ENCODE measurements around the gene CMTM6.
"Not testable (repeated sequence)": the region's sequence is repeated elsewhere in the genome, so short reads cannot be mapped to it uniquely, and the experiment has no call there.

The CMTM6 gene

DNA sequence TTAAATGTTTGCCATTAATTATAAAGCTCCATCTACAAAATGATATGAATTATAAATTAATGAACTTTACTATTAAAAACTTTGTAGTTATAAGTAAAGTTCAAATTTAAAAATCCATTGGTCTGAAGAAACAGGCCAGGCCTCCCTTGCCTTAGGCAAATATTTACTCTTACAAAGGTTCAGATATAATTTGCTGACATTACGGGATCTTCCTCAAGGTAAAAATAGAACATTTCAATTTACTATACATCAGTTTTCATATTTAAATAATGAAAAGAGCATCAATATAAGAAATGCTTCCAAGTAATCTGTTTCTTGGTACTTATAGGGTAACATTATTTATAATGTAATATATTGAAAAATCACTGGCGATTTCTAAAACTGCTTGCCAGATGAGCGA, 3.7 kb downstream of the CMTM6 start:
- no peak for DNase-seq

DNA sequence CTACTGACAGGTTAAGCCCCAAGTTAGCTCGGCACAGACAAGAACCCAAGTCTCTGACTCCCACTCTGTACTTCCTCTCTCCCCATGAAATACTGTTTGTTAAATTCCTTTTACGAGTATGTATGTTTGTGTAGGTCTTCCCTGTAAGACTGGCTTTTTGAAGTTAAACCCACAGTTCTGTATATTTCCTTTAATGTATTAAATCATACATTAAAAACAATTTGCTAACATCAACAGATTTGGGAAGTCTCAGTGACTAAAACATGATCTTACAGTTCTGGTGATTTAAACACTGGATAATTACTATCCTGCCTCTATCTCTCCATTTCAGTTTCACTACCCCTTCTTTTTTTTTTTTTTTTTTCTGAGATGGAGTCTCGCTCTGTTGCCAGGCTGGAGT, 4.4 kb downstream of the CMTM6 start:
- DNase-seq: no peak

DNA sequence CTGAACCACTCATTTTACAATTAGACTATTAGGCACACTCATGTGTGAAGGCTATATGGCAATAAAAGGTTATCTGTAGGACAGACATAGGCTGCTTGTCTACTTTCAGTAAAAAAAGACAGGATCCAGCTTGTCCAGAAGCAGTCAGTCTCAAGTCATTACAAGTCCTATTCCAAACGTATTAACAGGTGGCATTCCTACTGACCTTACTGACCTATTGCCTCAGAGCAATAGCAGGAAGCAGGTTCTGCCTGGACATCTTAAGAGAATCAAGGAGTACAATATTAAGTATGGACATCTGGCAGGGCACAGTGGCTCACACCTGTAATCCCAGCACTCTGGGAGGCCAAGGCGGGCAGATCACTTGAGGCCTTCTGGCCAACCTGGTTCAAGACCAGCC, 7.0 kb downstream of the CMTM6 start:
- no peak for DNase-seq

DNA sequence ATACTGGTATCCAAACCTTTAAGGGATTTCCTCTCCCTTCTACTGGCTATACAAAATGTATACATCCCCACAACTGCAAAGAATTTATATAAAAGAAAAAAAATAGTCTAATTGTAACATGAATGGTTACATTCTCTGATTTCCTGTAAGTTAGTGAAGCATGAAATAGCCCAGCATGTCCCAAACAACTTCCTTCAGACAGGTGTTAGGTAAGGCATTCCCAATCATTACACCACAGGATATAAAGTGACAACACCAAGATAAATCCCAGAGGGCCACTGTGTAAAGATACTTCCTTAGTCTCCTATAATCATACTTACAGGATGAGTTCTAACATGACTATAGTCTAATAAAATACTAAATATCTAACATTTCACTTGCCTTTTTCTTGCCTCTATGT, 7.6 kb downstream of the CMTM6 start:
- DNase-seq: no peak

DNA sequence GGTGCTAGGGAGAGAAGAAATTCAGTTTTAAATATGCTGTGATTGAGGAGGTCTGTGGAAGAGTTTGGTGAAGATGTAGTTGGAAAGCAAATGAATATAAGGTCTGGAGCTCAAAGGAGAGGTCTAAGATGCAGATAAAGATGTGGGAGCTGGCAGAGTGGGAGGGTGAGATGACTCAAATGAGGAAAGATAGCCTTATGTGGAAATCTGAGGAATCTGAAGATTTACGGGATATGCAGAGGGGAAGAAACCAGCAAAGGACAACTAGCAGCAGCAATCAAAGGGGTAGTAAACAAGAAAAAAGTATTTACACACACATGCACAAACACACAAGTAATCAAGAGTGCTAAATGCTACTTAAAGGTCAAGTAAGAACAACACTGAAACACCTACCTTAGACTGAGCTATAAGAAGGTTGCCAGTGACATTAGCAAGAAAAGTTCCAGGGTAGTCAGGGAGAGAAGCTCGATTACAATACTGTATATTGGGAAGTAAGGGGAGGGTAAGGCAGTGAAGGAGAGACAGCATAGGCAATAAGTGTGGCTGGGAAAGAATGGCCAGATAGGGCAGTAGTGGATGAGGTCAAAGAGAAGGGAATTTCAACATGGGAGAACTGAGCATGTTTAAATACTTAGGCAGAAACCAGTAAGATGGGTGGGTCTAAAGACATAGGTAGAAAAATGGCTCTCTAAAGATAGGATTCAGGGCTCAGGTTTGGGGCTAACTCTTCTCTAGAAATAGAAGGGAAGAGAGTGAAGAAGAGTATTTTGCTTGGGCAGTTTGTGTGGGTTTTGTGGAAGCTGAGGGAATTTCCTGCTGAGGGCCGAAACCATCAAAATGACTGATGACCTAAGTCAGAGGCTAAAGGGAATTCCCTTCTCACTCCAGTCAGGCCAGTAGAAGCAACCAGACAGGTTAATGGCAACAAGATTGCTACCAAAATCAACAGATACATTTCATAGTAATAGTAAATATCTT, 8.9 kb downstream of the CMTM6 start:
- DNase-seq: no peak

DNA sequence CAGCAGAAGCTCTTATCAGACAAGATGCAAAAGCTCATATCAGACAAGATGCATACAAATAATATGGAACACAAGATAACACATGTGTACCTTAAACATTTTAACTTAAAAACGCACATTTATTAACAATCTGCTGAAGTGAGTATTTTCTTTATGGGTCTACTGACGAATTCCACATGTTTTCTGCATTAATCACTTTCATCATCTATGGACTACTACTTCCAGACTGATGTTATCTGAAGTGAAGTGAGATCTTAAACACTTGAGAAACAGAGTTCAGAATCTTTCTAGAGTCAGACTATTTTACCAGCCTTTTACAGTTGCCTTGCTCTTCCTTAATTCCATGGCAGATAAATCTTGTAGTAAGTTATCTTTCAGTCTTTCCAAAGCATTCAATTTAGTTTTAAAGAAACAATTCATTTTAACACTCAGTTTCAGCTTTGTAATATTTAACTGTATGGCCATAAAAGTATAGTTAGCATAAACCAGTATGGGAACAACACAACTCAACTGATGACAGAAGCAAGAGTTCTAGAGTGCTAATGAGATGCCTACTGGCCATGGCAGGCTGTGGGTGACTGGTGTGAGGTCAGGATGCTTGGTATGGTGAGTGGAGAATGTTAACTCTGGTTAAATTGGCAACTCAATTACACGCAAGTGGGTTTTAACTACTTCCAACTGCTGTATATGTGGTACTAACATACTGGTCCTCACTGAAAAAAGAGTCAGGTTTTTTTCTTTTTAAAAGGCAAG, 9.8 kb downstream of the CMTM6 start:
- DNase-seq: no peak

DNA sequence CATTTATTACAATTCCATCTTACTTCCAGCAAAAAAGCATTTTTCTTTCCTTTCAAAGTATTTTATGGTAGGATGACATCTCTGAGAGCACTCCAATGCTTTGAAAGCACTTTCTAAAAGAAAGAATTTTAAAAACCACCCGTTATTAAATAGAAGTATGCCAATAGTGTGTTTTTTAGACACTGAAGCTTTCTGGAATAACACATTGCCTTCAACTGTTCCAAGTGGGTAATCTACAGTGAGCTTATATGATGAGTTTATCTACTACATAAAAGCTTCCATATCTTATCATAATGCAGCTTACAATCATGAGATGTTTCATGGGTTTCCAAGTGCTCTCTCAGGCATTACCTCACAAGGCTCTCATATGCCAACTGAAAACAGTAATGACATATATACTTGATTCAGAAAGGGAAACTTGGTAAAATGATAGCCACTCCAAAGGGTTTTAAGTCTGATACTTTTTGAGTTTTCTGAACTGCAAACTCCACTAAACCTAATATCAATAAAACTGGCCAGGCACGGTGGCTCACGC, 14.1 kb downstream of the CMTM6 start:
- no peak for DNase-seq

DNA sequence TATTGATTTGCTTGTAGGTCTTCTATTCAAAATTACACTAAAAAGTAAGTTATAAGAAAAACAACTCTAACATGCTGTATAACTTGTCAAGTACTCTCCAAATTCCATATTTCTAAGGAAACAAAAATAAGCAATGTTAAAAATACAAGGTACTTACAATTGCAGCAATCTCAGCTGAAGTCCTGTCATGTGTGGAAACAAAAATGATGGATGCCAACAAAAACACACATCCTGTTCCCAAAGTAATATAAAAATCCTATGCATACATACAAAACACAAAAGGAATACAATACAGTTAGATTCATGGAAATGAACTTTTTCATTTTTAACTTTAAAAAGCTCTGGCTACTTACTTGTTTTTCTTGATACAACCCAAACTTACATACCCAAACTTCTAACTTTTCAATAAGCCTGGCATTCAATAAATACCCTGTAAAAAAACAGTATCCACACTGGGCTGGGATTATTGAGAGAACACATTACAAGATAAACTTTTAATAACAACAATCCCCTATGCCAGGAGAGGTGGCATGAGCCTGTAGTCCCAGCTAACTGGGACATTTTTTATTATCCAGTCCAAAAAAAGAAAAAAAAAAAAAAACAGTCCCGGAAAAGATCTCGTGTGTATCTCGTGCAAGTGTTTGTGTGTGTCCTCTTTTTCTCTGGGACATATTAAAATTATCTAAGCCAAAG, 14.7 kb downstream of the CMTM6 start:
- no peak for DNase-seq

DNA sequence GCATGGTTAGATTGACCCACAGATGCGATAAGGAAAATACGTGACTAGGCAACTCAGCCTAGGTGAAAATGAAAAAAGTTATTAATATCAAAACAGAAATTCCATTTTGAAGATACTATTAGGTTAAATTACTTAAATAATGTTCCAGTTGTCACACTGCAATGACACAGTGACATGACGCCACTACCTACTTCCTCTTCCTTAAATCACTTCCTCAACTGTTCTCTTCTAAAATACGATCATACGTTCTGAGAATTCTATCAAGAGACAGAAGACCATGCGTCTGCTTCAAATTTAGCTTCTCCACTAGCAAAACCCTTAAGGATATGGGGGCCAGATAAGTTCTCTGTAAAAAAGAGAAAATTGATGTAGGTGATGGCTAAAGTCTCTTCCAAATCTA, 18.2 kb downstream of the CMTM6 start:
- DNase-seq: no peak

DNA sequence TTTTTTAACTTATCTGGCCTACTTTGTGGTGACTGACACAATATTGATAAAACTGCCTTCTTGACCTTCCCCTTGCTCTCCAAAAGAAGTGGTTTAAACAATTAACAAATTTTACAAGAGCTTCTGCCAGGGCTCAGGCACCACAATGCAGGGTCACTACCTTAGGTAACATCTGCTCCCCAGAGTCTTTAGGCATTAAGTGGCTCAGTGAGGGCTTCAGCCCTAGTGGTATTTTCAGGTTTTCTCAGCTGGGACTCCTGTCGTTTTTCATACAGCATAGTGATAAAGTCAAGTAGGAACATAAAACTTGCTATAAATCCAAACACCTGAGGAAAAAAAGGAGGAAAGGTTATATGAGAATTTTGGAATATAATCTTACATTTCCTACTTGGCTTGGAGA, 18.9 kb downstream of the CMTM6 start:
- no peak for DNase-seq

DNA sequence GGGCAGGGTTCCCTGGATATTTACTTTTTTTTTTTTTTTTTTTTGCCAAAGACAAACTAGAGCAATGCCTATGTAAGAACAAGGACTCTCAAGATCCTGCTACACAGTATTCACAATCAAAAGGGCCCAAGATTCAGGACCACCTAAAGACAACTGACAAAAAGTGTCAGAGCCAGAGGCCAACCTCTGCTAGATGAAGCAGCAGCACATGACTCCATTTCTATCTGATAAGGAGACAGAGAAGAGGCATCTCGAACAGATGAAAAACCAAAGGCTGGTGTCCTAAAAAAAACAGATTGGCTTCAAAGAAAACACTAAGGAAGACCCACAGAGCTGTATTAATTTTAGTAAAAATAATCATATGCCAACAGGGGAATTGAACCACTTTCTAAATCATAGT, 20.0 kb downstream of the CMTM6 start:
- DNase-seq: no peak

DNA sequence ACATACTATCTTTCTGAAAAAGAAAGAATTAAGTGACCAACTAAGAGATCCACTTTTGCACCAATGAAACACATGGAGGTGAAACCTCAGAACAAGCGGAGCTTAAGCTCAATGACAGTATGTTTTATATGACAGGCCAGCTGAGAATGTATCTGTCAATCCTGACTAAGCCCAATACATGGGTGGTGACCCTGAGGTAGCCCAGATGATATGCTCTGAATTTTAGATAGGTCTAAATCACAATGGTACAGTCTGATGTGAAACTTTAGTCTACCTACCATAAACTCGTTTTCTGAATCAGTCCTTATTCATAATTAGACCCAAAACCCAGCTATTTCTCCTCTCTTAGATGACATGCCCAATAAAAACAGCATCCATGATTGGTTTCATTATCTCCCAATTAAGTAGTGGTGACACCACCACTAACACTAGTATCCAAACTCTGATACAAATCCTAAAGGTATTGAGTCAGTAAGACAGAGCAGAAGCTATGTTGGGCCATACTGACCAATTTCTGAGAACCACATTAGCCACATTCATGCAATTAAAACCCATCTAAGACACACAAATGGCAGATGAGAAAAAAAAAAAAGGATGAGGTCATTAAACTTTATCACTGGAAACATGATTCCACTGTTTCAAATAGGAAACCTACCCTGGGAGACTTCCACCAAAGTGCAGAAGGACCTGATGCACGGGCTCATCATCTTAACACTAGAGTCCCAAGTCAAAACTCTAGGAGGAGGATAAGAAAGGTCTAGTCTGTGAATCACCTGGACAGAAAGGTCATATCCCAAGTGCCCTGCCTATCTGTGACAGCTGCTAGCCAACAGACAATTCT, 20.6 kb downstream of the CMTM6 start:
- no peak for DNase-seq

DNA sequence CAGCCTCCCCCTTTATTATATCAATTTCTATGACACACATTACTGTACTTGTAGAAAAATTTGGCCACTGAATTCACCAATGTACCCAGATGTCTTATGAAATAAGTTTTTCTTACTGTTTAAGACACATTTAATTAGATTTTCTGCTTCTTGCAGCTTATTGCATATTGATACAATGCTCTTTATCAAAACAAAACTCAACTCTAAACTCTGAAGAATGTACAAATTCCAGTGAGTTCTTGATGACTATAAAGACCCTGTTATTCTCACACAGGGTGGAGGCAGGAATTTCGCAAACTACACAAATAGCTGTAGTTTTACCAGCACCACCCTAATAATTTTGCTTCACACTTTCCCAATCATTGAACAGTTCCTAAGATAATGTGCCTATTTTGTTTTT, 22.0 kb downstream of the CMTM6 start:
- no peak for DNase-seq

DNA sequence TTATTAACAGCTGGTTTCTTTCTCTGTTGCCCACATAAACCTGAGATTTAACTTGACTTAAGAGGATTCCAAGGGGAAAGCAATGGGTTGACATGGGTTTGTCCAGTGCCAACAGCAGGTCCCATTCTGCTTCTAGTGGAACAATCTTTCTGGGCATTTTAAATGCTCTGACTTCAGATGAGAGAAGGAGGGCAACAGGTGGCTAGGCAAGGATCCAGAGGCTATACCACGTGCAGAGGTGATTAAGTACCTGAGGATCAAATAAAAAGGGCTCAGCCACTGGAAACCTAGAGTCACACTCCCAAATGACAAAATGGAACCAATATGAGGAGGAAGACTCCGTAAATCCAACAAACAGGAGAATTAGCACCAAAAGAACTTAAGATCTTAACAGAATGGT, 28.5 kb downstream of the CMTM6 start:
- DNase-seq: no peak

DNA sequence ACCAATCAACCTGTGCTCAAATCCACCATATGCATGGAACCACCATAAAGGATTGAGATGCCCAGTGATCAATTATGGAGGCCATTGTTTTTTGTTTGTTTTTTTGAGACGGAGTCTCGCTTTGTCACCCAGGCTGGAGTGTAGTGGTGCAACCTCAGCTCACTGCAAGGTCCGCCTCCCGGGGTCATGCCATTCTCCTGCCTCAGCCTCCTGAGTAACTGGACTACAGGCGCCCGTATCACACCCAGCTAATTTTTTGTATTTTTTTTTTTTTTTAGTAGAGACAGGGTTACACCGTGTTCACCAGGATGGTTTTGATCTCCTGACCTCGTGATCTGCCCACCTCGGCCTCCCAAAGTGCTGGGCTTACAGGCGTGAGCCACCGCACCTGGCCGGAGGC, 30.5 kb downstream of the CMTM6 start:
- DNase-seq: not testable (repeated sequence)

DNA sequence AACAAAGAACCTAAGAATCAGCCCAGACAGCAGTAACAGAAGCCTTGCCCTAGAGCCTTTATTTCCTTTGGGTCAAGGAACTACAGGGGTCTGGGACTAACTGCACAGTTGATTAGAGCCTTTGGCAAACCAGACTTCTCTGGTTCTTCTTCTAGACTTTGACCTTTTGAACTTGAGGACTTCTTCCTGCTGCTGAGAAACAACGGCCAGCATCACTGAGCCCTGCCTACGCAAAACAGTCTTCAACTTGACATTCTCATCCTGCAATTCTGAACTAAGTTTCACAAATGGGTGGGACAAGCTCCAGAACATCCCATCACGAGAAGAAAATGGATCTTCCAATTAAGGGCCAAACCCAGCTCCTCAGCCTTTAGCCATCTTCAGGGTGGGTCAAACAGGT, 31.4 kb downstream of the CMTM6 start:
- no peak for DNase-seq

DNA sequence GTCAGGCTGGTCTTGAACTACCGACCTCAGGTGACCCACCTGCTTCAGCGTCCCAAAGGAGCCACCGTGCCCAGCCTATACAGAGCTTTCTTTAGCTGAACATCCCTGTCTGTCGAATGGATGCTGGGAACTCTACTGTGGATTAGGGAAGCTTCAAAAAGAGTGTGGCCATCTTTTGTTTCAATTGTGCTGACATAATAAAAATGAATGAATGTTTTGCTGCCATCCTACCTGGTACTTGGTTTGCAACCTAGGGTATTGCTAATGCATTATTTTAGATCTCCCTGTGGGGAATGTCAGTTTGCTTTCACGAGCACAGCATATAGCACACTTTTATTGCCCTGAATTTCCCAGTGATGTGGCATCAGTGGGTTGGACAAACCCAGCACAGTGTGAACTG, 32.3 kb downstream of the CMTM6 start:
- no peak for DNase-seq

DNA sequence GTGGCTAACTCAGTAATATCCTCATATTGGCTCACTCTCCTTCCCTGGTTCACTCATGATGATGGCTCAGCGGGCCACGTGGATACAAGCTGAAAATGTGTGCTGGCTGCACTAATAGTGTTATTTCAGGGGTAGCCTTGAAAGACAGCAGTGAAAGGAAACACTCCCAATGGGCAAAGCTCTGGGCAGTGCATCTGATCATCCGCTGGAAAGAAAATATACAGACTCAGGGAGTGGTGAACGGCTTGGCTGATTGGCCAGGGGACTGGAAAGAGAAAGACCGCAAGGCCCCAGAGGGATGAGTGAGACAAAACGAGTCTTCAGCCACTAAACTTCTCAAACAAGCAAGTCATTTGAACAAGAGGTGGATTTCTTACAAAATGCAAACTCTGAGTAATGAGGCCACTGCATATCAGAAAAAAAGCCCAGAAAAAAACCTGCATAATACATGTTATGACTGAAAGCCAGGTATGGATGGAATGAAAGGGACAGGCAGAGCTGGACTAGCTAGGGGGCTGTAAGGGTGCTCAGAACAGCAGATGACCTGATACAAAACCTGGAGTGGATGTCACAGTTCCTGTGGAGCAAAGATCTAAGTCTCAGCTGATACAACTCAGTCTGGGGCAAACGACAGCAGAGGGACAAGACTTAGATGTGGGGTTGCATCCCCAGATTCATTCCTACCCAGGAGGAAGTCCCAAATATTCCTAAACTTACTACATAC, 33.3 kb downstream of the CMTM6 start:
- DNase-seq: no peak

DNA sequence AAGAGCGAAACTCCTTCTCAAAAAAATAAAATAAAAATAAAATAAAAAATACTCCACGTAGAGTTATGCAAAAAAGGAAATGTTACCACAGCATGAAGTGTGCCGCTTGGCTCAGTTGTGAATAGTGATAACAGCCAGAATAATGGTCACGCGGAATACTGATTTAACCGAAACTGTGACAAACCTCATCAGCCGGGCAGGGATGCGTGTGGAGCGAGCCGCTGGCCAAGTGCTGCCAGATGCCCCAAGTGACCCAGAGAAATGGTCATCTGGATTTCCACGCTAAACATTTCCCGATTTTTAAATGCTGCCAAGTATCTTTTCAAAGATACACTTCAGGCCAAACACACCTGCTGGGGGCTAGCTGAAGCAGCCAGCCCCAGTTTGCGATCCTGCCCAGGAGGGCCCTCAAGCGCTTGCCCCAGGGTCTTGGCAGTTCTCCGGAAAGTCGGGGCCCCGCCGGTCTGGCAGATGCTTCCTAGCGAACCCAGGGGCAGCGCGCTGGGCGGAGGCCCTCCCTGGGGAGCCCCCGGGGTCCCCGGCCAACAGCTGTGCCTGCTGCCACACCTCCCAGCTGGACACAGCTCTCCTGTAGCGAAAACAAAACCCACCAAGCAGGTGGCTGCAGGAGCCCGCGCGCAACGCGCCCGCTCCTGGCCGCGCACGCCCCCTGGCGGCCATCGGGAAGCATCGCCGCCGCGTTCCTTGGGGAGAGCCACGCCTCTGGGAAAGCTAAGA, 35.1 kb downstream of the CMTM6 start:
- peak; percentile 61 for DNase-seq

DNA sequence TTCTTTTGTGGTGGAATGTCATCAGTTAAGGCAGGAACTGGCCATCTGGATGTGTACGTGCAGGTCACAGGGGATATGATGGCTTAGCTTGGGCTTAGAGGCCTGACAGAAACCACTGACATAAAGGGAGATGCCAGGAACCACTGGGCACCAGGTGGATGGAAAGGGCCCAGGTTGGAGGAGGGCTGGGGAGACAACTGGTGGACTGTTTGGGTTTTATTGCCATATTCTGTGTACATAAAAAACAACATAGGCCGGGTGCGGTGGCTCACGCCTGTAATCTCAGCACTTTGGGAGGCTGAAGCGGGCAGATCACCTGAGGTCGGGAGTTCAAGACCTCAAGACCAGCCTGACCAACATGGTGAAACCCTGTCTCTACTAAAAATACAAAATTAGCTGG, 35.8 kb downstream of the CMTM6 start:
- DNase-seq: not testable (repeated sequence)

DNA sequence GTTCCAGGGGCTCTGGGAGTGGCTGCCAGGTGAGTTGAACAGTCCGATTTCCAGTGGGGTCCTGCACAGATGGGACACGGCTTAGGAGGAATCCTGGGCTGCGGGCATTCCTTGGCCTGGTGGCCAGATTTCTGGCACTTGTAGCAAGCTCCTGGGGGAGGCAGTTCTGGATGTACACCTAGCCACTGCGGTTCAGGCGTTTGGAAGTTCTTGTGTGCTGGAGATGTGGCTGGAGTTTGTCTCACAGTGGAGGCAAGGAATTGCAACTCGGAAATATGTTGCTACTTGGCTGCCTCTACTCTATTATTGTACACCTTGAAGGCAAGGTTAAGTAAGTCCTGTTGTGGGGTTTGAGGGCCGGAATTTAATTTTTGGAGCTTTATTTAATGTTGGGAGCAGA, 37.9 kb downstream of the CMTM6 start:
- not testable (repeated sequence) for DNase-seq

Data from NCI-H345 (cell line).